HCT116 (cell line): Measurements from ENCODE around the gene OPHN1. TPM values are rescaled to one million over a fixed set of nuclear protein-coding genes. Genes with fewer than 3 reads are reported as not detected.

Source experiments
- ATAC-seq: fragments of 200-7000 bp; cut with Tn5 transposase; 2 replicates; pipeline ENCODE4 v1.9.1; 2020; ENCODE audit warnings: mild to moderate bottlenecking, moderate library complexity
- BruUV-seq: library from RNA; stranded (reverse); fragments of 400-500 nt; replicated peaks from 2 replicates; lab custom pipeline; 2021; lab: Mats Ljungman, UMichigan
- CTCF ChIA-PET: fragments of 300-600 bp; sonication (Branson Sonifier 250); formaldehyde crosslinking; loops from one replicate; lab custom pipeline; 2021; ENCODE audit warnings: antibody characterized with exemption; lab: Charles Lee
- POLR2A ChIA-PET: fragments of 300-600, 350-600 bp; sonication (Branson Sonifier 250); formaldehyde crosslinking; loops from one replicate; lab custom pipeline; 2021; ENCODE audit warnings: antibody characterized with exemption; lab: Charles Lee
- RAD21 ChIA-PET, 2 experiments: fragments of 300-600 bp; sonication (Branson Sonifier 250); formaldehyde crosslinking; loops; one replicate each; lab custom pipeline; 2023; ENCODE audit warnings: low total read pairs in 2 of 2; ENCODE audit not compliant: uncharacterized antibody in 2 of 2, unreplicated experiment in 2 of 2, low non-redundant PET in 1 of 2; lab: Charles Lee
- DNase-seq: peaks from one replicate; pipeline ENCODE4 v3.0.0-alpha.2; 2010; ENCODE audit warnings: low read depth, low spot score
- H2AFZ ChIP-seq: fragments of 200-600 bp; shearing (Covaris generic), sonication (generic); 2 replicates; pipeline ENCODE4 v1.6.1; 2017; ENCODE audit warnings: low read depth, mixed run types, mixed read lengths, antibody characterized with exemption, low read length; ENCODE audit not compliant: poor library complexity, severe bottlenecking
- H3K27ac ChIP-seq: 2 replicates; pipeline ENCODE4 v1.5.1; 2012; ENCODE audit warnings: low read depth, low read length
- H3K27me3 ChIP-seq: fragments of 200-600 bp; sonication (generic); 2 replicates; pipeline ENCODE4 v1.6.1; 2016; ENCODE audit warnings: mixed run types, low read length, mixed read lengths; ENCODE audit not compliant: insufficient read depth
- H3K36me3 ChIP-seq, 2 experiments: fragments of 200-500 bp in 1 of 2; fragments of 200-600 bp in 1 of 2; sonication (Bioruptor generic) in 1 of 2; sonication (generic) in 1 of 2; 2 replicates each; pipeline versions ENCODE4 v1.5.1 to v1.6.1; 2014 to 2016; ENCODE audit warnings: low read length in 2 of 2, inconsistent platforms in 1 of 2, mixed read lengths in 1 of 2, mixed run types in 1 of 2; ENCODE audit not compliant: insufficient read depth in 2 of 2, control insufficient read depth in 1 of 2
- H3K4me1 ChIP-seq, 2 experiments: fragments of 200-600 bp in 1 of 2; sonication (generic) in 1 of 2; 2 replicates each; pipeline versions ENCODE4 v1.5.1 to v1.6.1; 2012 to 2017; ENCODE audit warnings: low read length in 2 of 2, inconsistent platforms in 1 of 2, mild to moderate bottlenecking in 1 of 2, mixed read lengths in 1 of 2, mixed run types in 1 of 2, moderate library complexity in 1 of 2; ENCODE audit not compliant: insufficient read depth in 2 of 2, control insufficient read depth in 1 of 2
- H3K4me2 ChIP-seq: fragments of 200-600 bp; sonication (generic); 2 replicates; pipeline ENCODE4 v1.6.1; 2017; ENCODE audit warnings: mixed run types, low read length, mixed read lengths
- H3K4me3 ChIP-seq, 2 experiments: fragments of 200-600 bp in 1 of 2; sonication (generic) in 1 of 2; replicated peaks in 1 of 2; 2 replicates each; pipeline ENCODE4 v1.5.1; 2011 to 2016; ENCODE audit warnings: low read length in 2 of 2, control low read depth in 1 of 2, low read depth in 1 of 2, mild to moderate bottlenecking in 1 of 2, mixed read lengths in 1 of 2, mixed run types in 1 of 2
- H3K79me2 ChIP-seq: fragments of 200-600 bp; sonication (generic); 2 replicates; pipeline ENCODE4 v1.6.1; 2017; ENCODE audit warnings: mild to moderate bottlenecking, mixed run types, low read length, moderate library complexity, mixed read lengths; ENCODE audit not compliant: insufficient read depth
- H3K9ac ChIP-seq: fragments of 200-600 bp; sonication (generic); 2 replicates; pipeline ENCODE4 v1.6.1; 2016; ENCODE audit warnings: low read length, mixed read lengths
- H3K9me2 ChIP-seq: fragments of 200-600 bp; sonication (generic), shearing (Covaris generic); 2 replicates; pipeline ENCODE4 v1.6.1; 2017; ENCODE audit warnings: mixed run types, mild to moderate bottlenecking, moderate library complexity; ENCODE audit not compliant: insufficient read depth
- H3K9me3 ChIP-seq, 2 experiments: fragments of 200-500 bp in 1 of 2; fragments of 200-600 bp in 1 of 2; sonication (Bioruptor generic) in 1 of 2; sonication (generic) in 1 of 2; 2 replicates each; pipeline ENCODE4 v1.6.1; 2014 to 2017; ENCODE audit warnings: low read length in 2 of 2, mixed read lengths in 2 of 2, inconsistent platforms in 1 of 2, low read depth in 1 of 2, mild to moderate bottlenecking in 1 of 2, mixed run types in 1 of 2, moderate library complexity in 1 of 2; ENCODE audit not compliant: control insufficient read depth in 1 of 2, insufficient read depth in 1 of 2
- H4K20me1 ChIP-seq: fragments of 200-600 bp; sonication (generic), shearing (Covaris generic); 2 replicates; pipeline ENCODE4 v1.6.1; 2017; ENCODE audit warnings: mixed run types, mild to moderate bottlenecking, moderate library complexity; ENCODE audit not compliant: insufficient read depth
- CEBPB ChIP-seq: IDR thresholded peaks from 2 replicates; pipeline ENCODE4 v1.6.1; 2012; ENCODE audit warnings: low read depth
- ELF1 ChIP-seq: IDR thresholded peaks from 2 replicates; pipeline ENCODE4 v1.6.1; 2012; ENCODE audit warnings: low read depth, borderline replicate concordance
- EZH2phosphoT487 ChIP-seq: fragments of 200-600 bp; IDR thresholded peaks from 2 replicates; pipeline ENCODE4 v1.6.1; 2018; ENCODE audit warnings: antibody characterized with exemption, borderline replicate concordance
- FOSL1 ChIP-seq: IDR thresholded peaks from 2 replicates; pipeline ENCODE4 v1.6.1; 2012; ENCODE audit warnings: low read depth
- JUND ChIP-seq: IDR thresholded peaks from 2 replicates; pipeline ENCODE4 v1.6.1; 2012
- POLR2AphosphoS5 ChIP-seq: IDR thresholded peaks from 2 replicates; pipeline ENCODE4 v1.6.1; 2011; ENCODE audit warnings: mild to moderate bottlenecking, low read depth, low read length, moderate library complexity
- SIN3A ChIP-seq: IDR thresholded peaks from 2 replicates; pipeline ENCODE4 v1.6.1; 2012; ENCODE audit warnings: low read depth
- SP1 ChIP-seq: IDR thresholded peaks from 2 replicates; pipeline ENCODE4 v1.6.1; 2012; ENCODE audit warnings: low read depth
- TCF7L2 ChIP-seq: IDR thresholded peaks from 2 replicates; pipeline ENCODE4 v1.7.0; 2011; ENCODE audit warnings: borderline replicate concordance, inconsistent platforms; ENCODE audit not compliant: insufficient read depth, insufficient read length; ENCODE audit errors: extremely low read depth
- intact Hi-C: fragments of 100-400 bp; cut with micrococcal nuclease; formaldehyde crosslinking; loops from 2 replicates; pipeline ENCODE4 v1.10.0; 2022
- total RNA-seq: library from RNA; stranded (reverse); gene quantifications from one replicate; pipeline ENCODE4 v1.2.1, GENCODE V29; 2021; ENCODE audit not compliant: unreplicated experiment
- TF ChIP-seq, protein P1 (sequence below): IDR thresholded peaks from 2 replicates; pipeline ENCODE4 v1.6.1; 2012
- TF ChIP-seq, protein P2 (sequence below), 3 experiments: fragments of 200-600 bp in 1 of 3; sonication (generic) in 1 of 3; IDR thresholded peaks in 2 of 3; conservative IDR thresholded peaks in 1 of 3; 2 replicates each; pipeline ENCODE4 v1.5.1; 2012 to 2017; ENCODE audit warnings: low read depth in 2 of 3, low read length in 2 of 3, antibody characterized with exemption in 1 of 3, borderline replicate concordance in 1 of 3, control low read depth in 1 of 3, mild to moderate bottlenecking in 1 of 3, mixed read lengths in 1 of 3, mixed run types in 1 of 3, moderate library complexity in 1 of 3; ENCODE audit not compliant: insufficient read depth in 1 of 3
- TF ChIP-seq, protein P3 (sequence below): IDR thresholded peaks from 2 replicates; pipeline ENCODE4 v1.6.1; 2012; ENCODE audit warnings: low read depth

Gene OPHN1
- total RNA-seq, 1 experiment from 2014 or later = 2.9 TPM

DNA sequence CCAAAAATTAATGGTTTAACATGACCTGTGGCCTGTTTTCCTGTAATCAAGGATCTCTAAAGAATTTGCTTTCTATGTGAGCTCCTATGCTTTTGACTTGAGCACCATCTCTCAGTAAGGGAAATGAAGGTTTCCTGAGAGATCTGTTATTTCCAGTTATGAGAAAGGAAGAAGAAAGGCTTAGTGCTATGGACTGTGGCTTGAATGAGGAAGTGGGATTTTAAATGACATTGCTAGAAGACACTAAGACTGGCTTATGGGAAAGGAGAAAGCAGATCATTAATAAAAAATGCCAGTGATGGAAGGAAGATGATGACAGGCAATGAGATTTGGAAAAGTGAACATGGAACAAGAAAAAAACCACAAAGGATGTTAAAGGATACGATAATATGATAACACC is 285.4 kb downstream of the OPHN1 start:
- ChIA-PET CTCF (interaction anchor here (2.7 kb wide), 1 partner anchor 130 kb away, joined by 21 read pairs; no protein-coding TSS in a partner anchor), RAD21 (no interaction called here), POLR2A (no interaction called here)
- Histone ChIP-seq H3K9me3 (no peaks in the 10 kb centered on the region), H3K4me3 (no peak overlapping the region), H3K27ac (no peak overlapping the region), H3K4me1 (no peaks in the 10 kb centered on the region), H3K4me2 (no peak overlapping the region), H2AFZ (no peak overlapping the region), H3K9me2 (no peaks in the 10 kb centered on the region), H4K20me1 (no peaks in the 10 kb centered on the region), H3K79me2 (no peaks in the 10 kb centered on the region), H3K36me3 (no peaks in the 10 kb centered on the region), H3K9ac (no peak overlapping the region), H3K27me3 (no peaks in the 10 kb centered on the region)
- intact Hi-C loops = loop anchor here (5.0 to 10.0 kb wide), 2 partner anchors 131 to 593 kb away; no protein-coding TSS in a partner anchor
- ATAC-seq = no peak
- no TSS peak for BruUV-seq
- TF ChIP-seq POLR2AphosphoS5 (no peak), SIN3A (no peak), SP1 (no peak), JUND (no peak), CEBPB (no peak), FOSL1 (no peak), EZH2phosphoT487 (no peak), ELF1 (no peak), TCF7L2 (no peak)
- TF ChIP-seq, protein P1, sequence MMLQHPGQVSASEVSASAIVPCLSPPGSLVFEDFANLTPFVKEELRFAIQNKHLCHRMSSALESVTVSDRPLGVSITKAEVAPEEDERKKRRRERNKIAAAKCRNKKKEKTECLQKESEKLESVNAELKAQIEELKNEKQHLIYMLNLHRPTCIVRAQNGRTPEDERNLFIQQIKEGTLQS = no peak
- TF ChIP-seq, protein P2, sequence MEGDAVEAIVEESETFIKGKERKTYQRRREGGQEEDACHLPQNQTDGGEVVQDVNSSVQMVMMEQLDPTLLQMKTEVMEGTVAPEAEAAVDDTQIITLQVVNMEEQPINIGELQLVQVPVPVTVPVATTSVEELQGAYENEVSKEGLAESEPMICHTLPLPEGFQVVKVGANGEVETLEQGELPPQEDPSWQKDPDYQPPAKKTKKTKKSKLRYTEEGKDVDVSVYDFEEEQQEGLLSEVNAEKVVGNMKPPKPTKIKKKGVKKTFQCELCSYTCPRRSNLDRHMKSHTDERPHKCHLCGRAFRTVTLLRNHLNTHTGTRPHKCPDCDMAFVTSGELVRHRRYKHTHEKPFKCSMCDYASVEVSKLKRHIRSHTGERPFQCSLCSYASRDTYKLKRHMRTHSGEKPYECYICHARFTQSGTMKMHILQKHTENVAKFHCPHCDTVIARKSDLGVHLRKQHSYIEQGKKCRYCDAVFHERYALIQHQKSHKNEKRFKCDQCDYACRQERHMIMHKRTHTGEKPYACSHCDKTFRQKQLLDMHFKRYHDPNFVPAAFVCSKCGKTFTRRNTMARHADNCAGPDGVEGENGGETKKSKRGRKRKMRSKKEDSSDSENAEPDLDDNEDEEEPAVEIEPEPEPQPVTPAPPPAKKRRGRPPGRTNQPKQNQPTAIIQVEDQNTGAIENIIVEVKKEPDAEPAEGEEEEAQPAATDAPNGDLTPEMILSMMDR (IDR thresholded peaks at IDR 0.05 in 2 of 3, conservative IDR thresholded peaks at IDR 0.05 in 1 of 3; ENCODE audit: borderline replicate concordance in 1 of 3, insufficient read depth in 1 of 3, low read depth in 2 of 3, low read length in 2 of 3) = no peak
- TF ChIP-seq, protein P3, sequence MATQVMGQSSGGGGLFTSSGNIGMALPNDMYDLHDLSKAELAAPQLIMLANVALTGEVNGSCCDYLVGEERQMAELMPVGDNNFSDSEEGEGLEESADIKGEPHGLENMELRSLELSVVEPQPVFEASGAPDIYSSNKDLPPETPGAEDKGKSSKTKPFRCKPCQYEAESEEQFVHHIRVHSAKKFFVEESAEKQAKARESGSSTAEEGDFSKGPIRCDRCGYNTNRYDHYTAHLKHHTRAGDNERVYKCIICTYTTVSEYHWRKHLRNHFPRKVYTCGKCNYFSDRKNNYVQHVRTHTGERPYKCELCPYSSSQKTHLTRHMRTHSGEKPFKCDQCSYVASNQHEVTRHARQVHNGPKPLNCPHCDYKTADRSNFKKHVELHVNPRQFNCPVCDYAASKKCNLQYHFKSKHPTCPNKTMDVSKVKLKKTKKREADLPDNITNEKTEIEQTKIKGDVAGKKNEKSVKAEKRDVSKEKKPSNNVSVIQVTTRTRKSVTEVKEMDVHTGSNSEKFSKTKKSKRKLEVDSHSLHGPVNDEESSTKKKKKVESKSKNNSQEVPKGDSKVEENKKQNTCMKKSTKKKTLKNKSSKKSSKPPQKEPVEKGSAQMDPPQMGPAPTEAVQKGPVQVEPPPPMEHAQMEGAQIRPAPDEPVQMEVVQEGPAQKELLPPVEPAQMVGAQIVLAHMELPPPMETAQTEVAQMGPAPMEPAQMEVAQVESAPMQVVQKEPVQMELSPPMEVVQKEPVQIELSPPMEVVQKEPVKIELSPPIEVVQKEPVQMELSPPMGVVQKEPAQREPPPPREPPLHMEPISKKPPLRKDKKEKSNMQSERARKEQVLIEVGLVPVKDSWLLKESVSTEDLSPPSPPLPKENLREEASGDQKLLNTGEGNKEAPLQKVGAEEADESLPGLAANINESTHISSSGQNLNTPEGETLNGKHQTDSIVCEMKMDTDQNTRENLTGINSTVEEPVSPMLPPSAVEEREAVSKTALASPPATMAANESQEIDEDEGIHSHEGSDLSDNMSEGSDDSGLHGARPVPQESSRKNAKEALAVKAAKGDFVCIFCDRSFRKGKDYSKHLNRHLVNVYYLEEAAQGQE = no peak
- no peak for DNase-seq
